ENCODE results near the gene DMAP1. TPM values are rescaled to one million over a fixed set of nuclear protein-coding genes. Genes with fewer than 3 reads are reported as not detected.

The DMAP1 gene
- total RNA-seq, 1 experiment from 2014 or later, result 37.3 TPM

DNA sequence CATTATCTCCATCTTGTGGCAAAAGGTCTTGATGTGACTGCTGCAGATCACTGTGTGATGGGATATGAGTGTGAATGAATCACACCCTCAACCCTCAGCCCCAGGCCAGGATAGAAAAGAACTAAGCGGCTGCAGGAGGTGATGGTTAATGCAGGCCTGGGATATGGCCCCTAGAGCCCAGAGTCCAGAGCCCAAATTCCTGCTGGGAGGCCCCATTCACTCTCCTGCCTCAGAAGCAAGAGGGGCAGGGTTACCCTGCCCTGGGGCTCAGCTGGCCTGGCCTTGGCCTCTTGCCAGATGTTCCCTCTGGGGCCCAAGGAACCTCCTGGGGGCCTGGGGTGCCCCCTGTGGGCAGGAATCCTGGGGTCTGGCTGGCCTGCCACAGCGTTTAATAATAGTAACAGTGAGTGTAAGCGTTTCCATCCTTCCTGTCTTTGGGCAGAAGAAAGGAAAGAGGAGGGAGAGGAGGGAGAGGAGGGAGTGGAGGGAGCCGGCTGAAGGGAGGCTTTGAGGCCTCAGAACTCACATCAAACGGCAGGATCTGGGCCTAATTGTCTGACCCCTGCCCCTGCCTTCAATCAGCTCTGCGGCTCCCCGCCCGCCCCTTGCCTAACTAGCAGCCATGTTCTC is 26.2 kb downstream of the DMAP1 start:
- Histone ChIP-seq H3K9me3 (ENCODE audit: low read depth, low read length, poor library complexity, severe bottlenecking) (no peaks in the 10 kb centered on the region), H3K4me1 (ENCODE audit: insufficient read depth, low read length, poor library complexity, severe bottlenecking) (peaks cover 55% of the 10 kb centered on the region), H3K27ac (ENCODE audit: low read depth, low read length, poor library complexity, severe bottlenecking) (peak overlapping the region; percentile 76), H3K36me3 (ENCODE audit: insufficient read depth, low read length, poor library complexity, severe bottlenecking) (peaks cover 4% of the 10 kb centered on the region), H3K4me3 (ENCODE audit: low read depth, low read length, poor library complexity, severe bottlenecking) (no peak overlapping the region), H3K27me3 (replicated peaks; ENCODE audit: insufficient read depth, low read depth, low read length, poor library complexity) (no peaks in the 10 kb centered on the region)
- peak; percentile 37 for DNase-seq (ENCODE audit: low spot score)
- intact Hi-C loops (cut with micrococcal nuclease; ENCODE audit: unreplicated experiment), result no loop called here
- POLR2A ChIA-PET (ENCODE audit: low non-redundant PET), result interaction anchor here (1.2 kb wide), 1 partner anchor 26 kb away, joined by 6 read pairs; no protein-coding TSS in a partner anchor
- BruUV-seq (replicated peaks), result no TSS peak
- no peak for TF ChIP-seq EZH2 (IDR thresholded peaks at IDR 0.05; ENCODE audit: borderline replicate concordance, low read depth, low read length, poor library complexity, severe bottlenecking)
- TF ChIP-seq, protein P1, sequence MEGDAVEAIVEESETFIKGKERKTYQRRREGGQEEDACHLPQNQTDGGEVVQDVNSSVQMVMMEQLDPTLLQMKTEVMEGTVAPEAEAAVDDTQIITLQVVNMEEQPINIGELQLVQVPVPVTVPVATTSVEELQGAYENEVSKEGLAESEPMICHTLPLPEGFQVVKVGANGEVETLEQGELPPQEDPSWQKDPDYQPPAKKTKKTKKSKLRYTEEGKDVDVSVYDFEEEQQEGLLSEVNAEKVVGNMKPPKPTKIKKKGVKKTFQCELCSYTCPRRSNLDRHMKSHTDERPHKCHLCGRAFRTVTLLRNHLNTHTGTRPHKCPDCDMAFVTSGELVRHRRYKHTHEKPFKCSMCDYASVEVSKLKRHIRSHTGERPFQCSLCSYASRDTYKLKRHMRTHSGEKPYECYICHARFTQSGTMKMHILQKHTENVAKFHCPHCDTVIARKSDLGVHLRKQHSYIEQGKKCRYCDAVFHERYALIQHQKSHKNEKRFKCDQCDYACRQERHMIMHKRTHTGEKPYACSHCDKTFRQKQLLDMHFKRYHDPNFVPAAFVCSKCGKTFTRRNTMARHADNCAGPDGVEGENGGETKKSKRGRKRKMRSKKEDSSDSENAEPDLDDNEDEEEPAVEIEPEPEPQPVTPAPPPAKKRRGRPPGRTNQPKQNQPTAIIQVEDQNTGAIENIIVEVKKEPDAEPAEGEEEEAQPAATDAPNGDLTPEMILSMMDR (conservative IDR thresholded peaks at IDR 0.05; ENCODE audit: low read depth, low read length), result no peak
- CTCF ChIA-PET, result interaction anchor here (1.0 to 2.2 kb wide), 2 partner anchors 14 to 22 kb away, joined by 3 to 6 read pairs; no protein-coding TSS in a partner anchor

GRCh38 chr1:44239961-44240371 is 26.7 kb downstream of the DMAP1 start:
- H3K4me3 ChIP-seq (ENCODE audit: low read depth, low read length, poor library complexity, severe bottlenecking), result no peak overlapping the region
- peaks cover 4% of the 10 kb centered on the region for H3K36me3 ChIP-seq (ENCODE audit: insufficient read depth, low read length, poor library complexity, severe bottlenecking)
- no peaks in the 10 kb centered on the region for H3K9me3 ChIP-seq (ENCODE audit: low read depth, low read length, poor library complexity, severe bottlenecking)
- TF ChIP-seq, protein P1 (conservative IDR thresholded peaks at IDR 0.05; ENCODE audit: low read depth, low read length), result no peak
- no peak for TF ChIP-seq EZH2 (IDR thresholded peaks at IDR 0.05; ENCODE audit: borderline replicate concordance, low read depth, low read length, poor library complexity, severe bottlenecking)
- intact Hi-C loops (cut with micrococcal nuclease; ENCODE audit: unreplicated experiment), result no loop called here
- BruUV-seq (replicated peaks), result no TSS peak
- ChIA-PET CTCF (interaction anchor here (2.2 kb wide), 1 partner anchor 22 kb away, joined by 6 read pairs; no protein-coding TSS in a partner anchor), POLR2A (ENCODE audit: low non-redundant PET) (interaction anchor here (1.2 kb wide), 1 partner anchor 26 kb away, joined by 6 read pairs; no protein-coding TSS in a partner anchor)
- H3K27ac ChIP-seq (ENCODE audit: low read depth, low read length, poor library complexity, severe bottlenecking), result peak overlapping the region; percentile 76
- no peaks in the 10 kb centered on the region for H3K27me3 ChIP-seq (replicated peaks; ENCODE audit: insufficient read depth, low read depth, low read length, poor library complexity)
- H3K4me1 ChIP-seq (ENCODE audit: insufficient read depth, low read length, poor library complexity, severe bottlenecking), result peaks cover 55% of the 10 kb centered on the region
- DNase-seq (ENCODE audit: low spot score), result no peak

DNA sequence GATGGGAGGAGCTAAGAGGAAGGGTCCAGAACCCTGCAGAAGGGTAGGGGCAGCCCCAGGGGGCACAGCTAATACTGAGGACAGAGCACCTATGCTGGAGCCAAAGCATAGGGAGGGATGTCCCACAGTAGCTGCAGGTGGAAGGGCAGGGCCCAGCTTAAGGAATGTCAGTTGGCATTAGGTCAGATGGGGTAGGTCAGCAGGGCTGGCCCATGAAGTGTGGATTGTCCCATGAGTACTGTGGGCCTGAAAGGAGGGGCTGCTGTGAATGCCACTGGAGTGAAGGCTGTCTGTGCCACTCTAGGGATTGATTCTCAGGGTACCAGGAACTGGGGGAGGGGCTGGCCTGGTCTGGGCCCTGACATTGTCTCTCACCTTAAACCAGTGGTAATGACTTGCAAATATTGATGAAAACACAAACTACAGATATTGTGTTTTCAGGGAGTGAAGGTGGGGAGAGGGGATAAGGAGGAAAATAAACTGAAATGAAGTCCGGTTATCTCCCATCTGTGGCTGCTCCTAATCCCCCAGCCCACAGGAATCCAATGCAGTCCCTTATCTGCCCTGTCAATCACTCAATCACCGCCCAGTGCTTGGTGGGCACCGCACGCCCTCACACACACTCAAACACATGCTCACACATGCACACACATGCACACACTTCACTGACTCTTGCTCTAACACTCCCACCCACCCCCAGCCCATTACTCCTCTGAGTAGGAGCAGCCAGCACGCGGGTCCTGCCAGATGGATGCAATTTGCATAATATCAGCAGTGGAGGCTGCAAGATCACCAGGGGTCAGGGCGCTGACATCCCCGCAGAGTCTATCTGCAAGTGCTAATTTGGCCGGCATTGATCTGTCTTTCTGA is 27.8 kb downstream of the DMAP1 start:
- Histone ChIP-seq H3K9me3 (ENCODE audit: low read depth, low read length, poor library complexity, severe bottlenecking) (no peaks in the 10 kb centered on the region), H3K4me3 (ENCODE audit: low read depth, low read length, poor library complexity, severe bottlenecking) (no peak overlapping the region), H3K4me1 (ENCODE audit: insufficient read depth, low read length, poor library complexity, severe bottlenecking) (peaks cover 55% of the 10 kb centered on the region), H3K36me3 (ENCODE audit: insufficient read depth, low read length, poor library complexity, severe bottlenecking) (peaks cover 4% of the 10 kb centered on the region), H3K27ac (ENCODE audit: low read depth, low read length, poor library complexity, severe bottlenecking) (peak overlapping the region; percentile 76), H3K27me3 (replicated peaks; ENCODE audit: insufficient read depth, low read depth, low read length, poor library complexity) (no peaks in the 10 kb centered on the region)
- no peak for DNase-seq (ENCODE audit: low spot score)
- TF ChIP-seq, protein P1 (conservative IDR thresholded peaks at IDR 0.05; ENCODE audit: low read depth, low read length), result no peak
- no peak for TF ChIP-seq EZH2 (IDR thresholded peaks at IDR 0.05; ENCODE audit: borderline replicate concordance, low read depth, low read length, poor library complexity, severe bottlenecking)
- POLR2A ChIA-PET (ENCODE audit: low non-redundant PET), result no interaction called here
- no TSS peak for BruUV-seq (replicated peaks)
- intact Hi-C loops (cut with micrococcal nuclease; ENCODE audit: unreplicated experiment), result no loop called here
- CTCF ChIA-PET, result no interaction called here

All from A673 (cell line).